Measurements from ENCODE around the gene EXD3. TPM values are rescaled to one million over a fixed set of nuclear protein-coding genes. Genes with fewer than 3 reads are reported as not detected.
A peak's percentile ranks its signal among the peaks of the same experiment; 100 is the strongest.

The EXD3 gene
- total RNA-seq, 4 donors from 2014 or later: 13.8 to 25.7 (median 17.7) TPM

- TF ChIP-seq POLR2A (IDR thresholded peaks at IDR 0.05) (no peak), CTCF (IDR thresholded peaks at IDR 0.05) (no peak)
- intact Hi-C loops (cut with DNase I; ENCODE audit: low total_unique reads): no loop called here
- H3K4me3 ChIP-seq (ENCODE audit: low read depth, poor library complexity, severe bottlenecking): no peak overlapping the region
- WGBS, 2 donors: 60 to 74% methylated on average over 13 to 19 of the region's 20 CpGs
- no peak for DNase-seq (ENCODE audit: low spot score in 2 of 2)
Measured at GRCh38 chr9:137308057-137308619, 114.8 kb downstream of the EXD3 start.

GRCh38 chr9:137307255-137308056, 115.5 kb downstream of the EXD3 start:
- TF ChIP-seq POLR2A (IDR thresholded peaks at IDR 0.05) (no peak), CTCF (IDR thresholded peaks at IDR 0.05) (no peak)
- 40 to 48% methylated on average over 23 to 26 of the region's 30 CpGs for WGBS, 2 donors
- DNase-seq (ENCODE audit: low spot score in 2 of 2): peak in 1 of 2 donors; percentile 89
- intact Hi-C loops (cut with DNase I; ENCODE audit: low total_unique reads): no loop called here
- H3K4me3 ChIP-seq (ENCODE audit: low read depth, poor library complexity, severe bottlenecking): no peak overlapping the region

GRCh38 chr9:137306850-137307254, 116.1 kb downstream of the EXD3 start:
- peak in 1 of 2 donors; percentile 85 for DNase-seq (ENCODE audit: low spot score in 2 of 2)
- 23 to 39% methylated on average over 4 to 20 of the region's 23 CpGs for WGBS, 2 donors
- H3K4me3 ChIP-seq (ENCODE audit: low read depth, poor library complexity, severe bottlenecking): no peak overlapping the region
- no peak for TF ChIP-seq CTCF (IDR thresholded peaks at IDR 0.05)
- intact Hi-C loops (cut with DNase I; ENCODE audit: low total_unique reads): no loop called here

- 30 to 31% methylated on average over 16 to 27 of the region's 30 CpGs for WGBS, 2 donors
- intact Hi-C loops (cut with DNase I; ENCODE audit: low total_unique reads): no loop called here
Measured at GRCh38 chr9:137306066-137306849, 116.7 kb downstream of the EXD3 start.

GRCh38 chr9:137305798-137306065, 117.2 kb downstream of the EXD3 start:
- intact Hi-C loops (cut with DNase I; ENCODE audit: low total_unique reads): no loop called here
- TF ChIP-seq CTCF (IDR thresholded peaks at IDR 0.05): no peak
- no peak for TF ChIP-seq POLR2A (IDR thresholded peaks at IDR 0.05)
- H3K4me3 ChIP-seq (ENCODE audit: low read depth, poor library complexity, severe bottlenecking): no peak overlapping the region
- WGBS, 2 donors: 10% methylated on average over 5 of the region's 8 CpGs; no CpG with 5 or more reads in 1 of the 2 donors
- no peak for DNase-seq (ENCODE audit: low spot score in 2 of 2)

More at GRCh38 chr9:137306066-137306849, 116.7 kb downstream of the EXD3 start:
- no peak overlapping the region for H3K4me3 ChIP-seq (ENCODE audit: low read depth, poor library complexity, severe bottlenecking)
- TF ChIP-seq CTCF (IDR thresholded peaks at IDR 0.05): no peak
- no peak for TF ChIP-seq POLR2A (IDR thresholded peaks at IDR 0.05)
- DNase-seq (ENCODE audit: low spot score in 2 of 2): peak in 1 of 2 donors; percentile 84
